GM12878 (cell line): ENCODE results near the gene HDAC7. TPM values are rescaled to one million over a fixed set of nuclear protein-coding genes. Genes with fewer than 3 reads are reported as not detected.

Experiments used
- ATAC-seq: fragments of 200-7000 bp; cut with Tn5 transposase; 3 replicates; pipeline ENCODE4 v1.9.1; 2020; ENCODE audit warnings: mild to moderate bottlenecking, moderate library complexity
- BruUV-seq: library from RNA; stranded (reverse); fragments of 400-500 nt; replicated peaks from 2 replicates; lab custom pipeline; 2021; lab: Mats Ljungman, UMichigan
- CTCF ChIA-PET: fragments of 300-600 bp; sonication (Branson Sonifier 250); formaldehyde crosslinking; extraction: SDS; loops from one replicate; lab custom pipeline; 2021; ENCODE audit warnings: inconsistent platforms; lab: Yijun Ruan, JAX
- POLR2A ChIA-PET: fragments of 350-600 bp; formaldehyde crosslinking; extraction: SDS; loops from one replicate; lab custom pipeline; 2021; ENCODE audit warnings: inconsistent platforms; lab: Charles Lee
- RAD21 ChIA-PET: fragments of 300-600 bp; sonication (Branson Sonifier 250); formaldehyde crosslinking; loops from one replicate; lab custom pipeline; 2023; ENCODE audit warnings: antibody characterized with exemption; ENCODE audit not compliant: unreplicated experiment; lab: Charles Lee
- SMC1A ChIA-PET: fragments of 300-600 bp; sonication (Branson Sonifier 250); formaldehyde crosslinking; loops from one replicate; lab custom pipeline; 2023; ENCODE audit not compliant: unreplicated experiment, uncharacterized antibody; lab: Charles Lee
- DNase-seq: peaks from one replicate; pipeline ENCODE4 v3.0.0-alpha.2; 2011; ENCODE audit warnings: low read depth, low spot score
- FAIRE-seq: peaks from 3 replicates; lab custom pipeline; 2011; peaks lifted over from hg19 to GRCh38; lab: Jason Lieb, UNC
- H2AFZ ChIP-seq: 2 replicates; pipeline ENCODE4 v1.6.0; 2011; ENCODE audit warnings: low read depth, low read length, control low read depth; ENCODE audit not compliant: control insufficient read depth
- H3K27ac ChIP-seq: 2 replicates; pipeline ENCODE4 v1.5.1; 2011; ENCODE audit warnings: control low read depth; ENCODE audit not compliant: control insufficient read depth, insufficient read depth
- H3K27me3 ChIP-seq, 2 experiments: replicated peaks in 1 of 2; 2 replicates each; pipeline versions ENCODE4 v1.6.0 to v1.6.1; 2011; ENCODE audit warnings: low read length in 1 of 2; ENCODE audit not compliant: control insufficient read depth in 2 of 2, insufficient read depth in 2 of 2
- H3K36me3 ChIP-seq, 2 experiments: 2 replicates each; pipeline ENCODE4 v1.5.1; 2011; ENCODE audit warnings: low read length in 1 of 2; ENCODE audit not compliant: control insufficient read depth in 2 of 2, insufficient read depth in 2 of 2
- H3K4me1 ChIP-seq: 2 replicates; pipeline ENCODE4 v1.6.1; 2011; ENCODE audit warnings: mild to moderate bottlenecking, low read length, moderate library complexity, mixed read lengths; ENCODE audit not compliant: control insufficient read depth, insufficient read depth
- H3K4me2 ChIP-seq: 2 replicates; pipeline ENCODE4 v1.6.0; 2011; ENCODE audit warnings: control low read depth; ENCODE audit not compliant: control insufficient read depth, insufficient read depth
- H3K4me3 ChIP-seq: fragments of 200-600 bp; sonication (generic); 2 replicates; pipeline ENCODE4 v1.5.1; 2016
- H3K79me2 ChIP-seq: 2 replicates; pipeline ENCODE4 v1.6.0; 2011; ENCODE audit warnings: low read length; ENCODE audit not compliant: control insufficient read depth, insufficient read depth
- H3K9ac ChIP-seq: 2 replicates; pipeline ENCODE4 v1.8.0; 2011; ENCODE audit warnings: low read length, control low read depth, mixed read lengths; ENCODE audit not compliant: control insufficient read depth, insufficient read depth
- H3K9me3 ChIP-seq: replicated peaks from 3 replicates; pipeline ENCODE4 v1.5.1; 2011; ENCODE audit warnings: mild to moderate bottlenecking, low read length; ENCODE audit not compliant: control insufficient read depth, insufficient read depth
- H4K20me1 ChIP-seq: 2 replicates; pipeline ENCODE4 v1.6.0; 2011; ENCODE audit not compliant: control insufficient read depth, insufficient read depth
- PRDM15 ChIP-seq: fragments of 450-650 bp; formaldehyde crosslinking; IDR thresholded peaks from 2 replicates; pipeline ENCODE4 v1.4.0; 2020; ENCODE audit warnings: mild to moderate bottlenecking, moderate library complexity
- WGBS: methylation state at CpG from one replicate; pipeline ENCODE4 v1.1.6; 2016; ENCODE audit warnings: low lambda C conversion rate; ENCODE audit not compliant: insufficient replicate concordance, insufficient coverage; ENCODE audit errors: missing lambda C conversion rate; 5-methylcytosine and 5-hydroxymethylcytosine counted together
- in situ Hi-C: fragments of 300-500 bp; cut with MboI; formaldehyde crosslinking; loops from 9 replicates; pipeline ENCODE4 v1.14.3; 2018; ENCODE audit warnings: mixed read lengths
- intact Hi-C: fragments of 100-400 bp; cut with micrococcal nuclease; formaldehyde crosslinking; loops from one replicate; pipeline ENCODE4 v1.14.2; 2022; ENCODE audit not compliant: unreplicated experiment
- polyA plus RNA-seq, 11 experiments: library from polyadenylated mRNA; depleted of rRNA in 4 of 11; unstranded in 6 of 11; stranded (reverse) in 5 of 11; fragments of >200 nt; fragmentation: Nextera tagmentation in 4 of 11; fragmentation: Illumina TruSeq in 1 of 11; extraction: Ambion mirVana in 4 of 11; extraction: Trizol in 1 of 11; gene quantifications; 1 replicate in 1 of 11; 2 replicates in 10 of 11; pipeline versions ENCODE4 v1.2.1 to v1.2.3, GENCODE V29; 2011 to 2016; ENCODE audit warnings: inconsistent platforms in 2 of 11, missing spikeins in 2 of 11, low read depth in 1 of 11
- total RNA-seq, 4 experiments: library from RNA; depleted of rRNA in 3 of 4; stranded (reverse); fragments of >200 nt in 3 of 4; fragmentation: Illumina TruSeq in 1 of 4; extraction: Trizol in 1 of 4; gene quantifications; 2 replicates each; pipeline versions ENCODE4 v1.2.1 to v1.2.3, GENCODE V29; 2013 to 2021

HDAC7 gene
- total and polyA plus RNA-seq, 10 of the 15 experiments (the other 5 are each of a cell fraction or from before 2014, with no cell fraction given) = 0.47 to 18.3 (median 5.4) TPM

- Histone ChIP-seq H3K4me1 (peaks cover 28% of the 10 kb centered on the region), H3K27ac (no peak overlapping the region)
- RAD21 ChIA-PET = no interaction called here
These were observed 5.5 kb upstream of the HDAC7 start for GRCh38 chr12:47825173-47825639.

More at GRCh38 chr12:47825173-47825639, 5.5 kb upstream of the HDAC7 start:
- POLR2A ChIA-PET = no interaction called here
- SMC1A ChIA-PET = no interaction called here
- Histone ChIP-seq H2AFZ (no peak overlapping the region), H3K4me3 (no peak overlapping the region), H3K9me3 (no peaks in the 10 kb centered on the region), H3K4me2 (no peak overlapping the region), H4K20me1 (no peaks in the 10 kb centered on the region)
- in situ Hi-C loops = no loop called here
- 82% methylated on average over 6 of the region's 6 CpGs for WGBS
- intact Hi-C loops = no loop called here
- no peak for TF ChIP-seq PRDM15 (CRISPR knock-in tag)
- TF ChIP-seq, all 136 proteins: peak for 0
- no peak overlapping the region for H3K9ac ChIP-seq
- no peak for ATAC-seq
- BruUV-seq = no TSS peak
- no peaks in the 10 kb centered on the region for H3K36me3 ChIP-seq
- peaks cover 0 to 2% of the 10 kb centered on the region in 2 experiments; a peak in 3 of 4 replicates for H3K27me3 ChIP-seq
- CTCF ChIA-PET = no interaction called here
- FAIRE-seq = no peak
- H3K79me2 ChIP-seq = no peaks in the 10 kb centered on the region
- no peak for DNase-seq
